Endothelial cell of umbilical vein (primary cell): ENCODE data around the gene KLF8. TPM values are rescaled to one million over a fixed set of nuclear protein-coding genes. Genes with fewer than 3 reads are reported as not detected.

Experiments used
- BruUV-seq: library from RNA; stranded (reverse); fragments of 400-500 nt; replicated peaks from 2 replicates; lab custom pipeline; 2021; lab: Mats Ljungman, UMichigan
- CTCF ChIA-PET: fragments of 300-600, 350-600 bp; sonication (Branson Sonifier 250); formaldehyde crosslinking; loops from one replicate; lab custom pipeline; 2021; ENCODE audit warnings: antibody characterized with exemption, inconsistent platforms; lab: Charles Lee
- POLR2A ChIA-PET: fragments of 300-600, 350-600 bp; sonication (Branson Sonifier 250); formaldehyde crosslinking; loops from one replicate; lab custom pipeline; 2021; ENCODE audit warnings: antibody characterized with exemption, inconsistent platforms; lab: Charles Lee
- DNase-seq: peaks from one replicate; pipeline ENCODE4 v3.0.0-alpha.2; 2011; ENCODE audit warnings: low read depth, low spot score
- FAIRE-seq: peaks from 2 replicates; lab custom pipeline; 2011; peaks lifted over from hg19 to GRCh38; lab: Jason Lieb, UNC
- H2AFZ ChIP-seq: 2 replicates; pipeline ENCODE4 v1.6.0; 2012; ENCODE audit warnings: low read depth, low read length, control low read depth, inconsistent platforms
- H3K27ac ChIP-seq: 2 replicates; pipeline ENCODE4 v1.5.1; 2011; ENCODE audit warnings: low read depth, mild to moderate bottlenecking, control low read depth, low read length, moderate library complexity; ENCODE audit not compliant: insufficient read depth
- H3K27me3 ChIP-seq, 2 experiments: 2 replicates each; pipeline versions ENCODE4 v1.6.0 to v1.6.1; 2011; ENCODE audit warnings: low read length in 2 of 2, mixed read lengths in 1 of 2; ENCODE audit not compliant: control insufficient read depth in 2 of 2, insufficient read depth in 2 of 2
- H3K36me3 ChIP-seq, 2 experiments: 2 replicates in 1 of 2; 3 replicates in 1 of 2; pipeline ENCODE4 v1.5.1; 2011; ENCODE audit warnings: low read length in 2 of 2, mild to moderate bottlenecking in 1 of 2, moderate library complexity in 1 of 2; ENCODE audit not compliant: control insufficient read depth in 2 of 2, insufficient read depth in 2 of 2; ENCODE audit errors: extremely low read depth in 1 of 2
- H3K4me1 ChIP-seq: 3 replicates; pipeline ENCODE4 v1.5.1; 2011; ENCODE audit warnings: mild to moderate bottlenecking, low read length; ENCODE audit not compliant: control insufficient read depth, insufficient read depth; ENCODE audit errors: extremely low read depth
- H3K4me2 ChIP-seq: 2 replicates; pipeline ENCODE4 v1.6.1; 2011; ENCODE audit warnings: low read length, control low read depth, mixed read lengths; ENCODE audit not compliant: insufficient read depth
- H3K4me3 ChIP-seq, 3 experiments: fragments of 200-600 bp in 1 of 3; sonication (generic), shearing (Covaris generic) in 1 of 3; replicated peaks in 1 of 3; 2 replicates each; pipeline ENCODE4 v1.5.1; 2011 to 2016; ENCODE audit warnings: control low read depth in 3 of 3, low read length in 3 of 3, mild to moderate bottlenecking in 2 of 3, inconsistent platforms in 1 of 3, low read depth in 1 of 3, moderate library complexity in 1 of 3; ENCODE audit not compliant: insufficient read depth in 1 of 3
- H3K79me2 ChIP-seq: 2 replicates; pipeline ENCODE4 v1.6.0; 2012; ENCODE audit warnings: low read length, inconsistent platforms; ENCODE audit not compliant: control insufficient read depth, insufficient read depth
- H3K9ac ChIP-seq: replicated peaks from 2 replicates; pipeline ENCODE3; 2011; ENCODE audit warnings: low read length, control low read depth; ENCODE audit not compliant: insufficient read depth; ENCODE audit errors: extremely low read depth
- H3K9me1 ChIP-seq: replicated peaks from 3 replicates; pipeline ENCODE4 v1.6.0; 2011; ENCODE audit warnings: mild to moderate bottlenecking, low read length; ENCODE audit not compliant: control insufficient read depth, insufficient read depth; ENCODE audit errors: extremely low read depth
- H3K9me3 ChIP-seq: replicated peaks from 2 replicates; pipeline ENCODE4 v1.5.1; 2012; ENCODE audit warnings: low read length, inconsistent platforms; ENCODE audit not compliant: control insufficient read depth, insufficient read depth
- H4K20me1 ChIP-seq: replicated peaks from 2 replicates; pipeline ENCODE3; 2011; ENCODE audit warnings: mild to moderate bottlenecking, low read length; ENCODE audit not compliant: control insufficient read depth, insufficient read depth; ENCODE audit errors: extremely low read depth
- CTCF ChIP-seq, 2 donors: IDR thresholded peaks; 1 replicate in 1 of 2; 2 replicates in 1 of 2; pipeline ENCODE4 v1.5.1; 2011; ENCODE audit warnings: low read length in 2 of 2, mild to moderate bottlenecking in 2 of 2, moderate library complexity in 2 of 2, control low read depth in 1 of 2, inconsistent platforms in 1 of 2, low read depth in 1 of 2; ENCODE audit not compliant: insufficient read depth in 1 of 2; ENCODE audit errors: extremely low read depth in 1 of 2
- EZH2 ChIP-seq: IDR thresholded peaks from 2 replicates; pipeline ENCODE4 v1.6.1; 2012; ENCODE audit warnings: borderline replicate concordance, low read depth, mild to moderate bottlenecking, moderate library complexity, low read length, inconsistent platforms; ENCODE audit not compliant: severe bottlenecking
- FOS ChIP-seq: IDR thresholded peaks from 2 replicates; pipeline ENCODE4 v1.6.1; 2011; ENCODE audit warnings: mild to moderate bottlenecking, low read length, moderate library complexity, borderline replicate concordance; ENCODE audit not compliant: insufficient read depth
- GATA2 ChIP-seq: IDR thresholded peaks from 2 replicates; pipeline ENCODE4 v1.7.0; 2011; ENCODE audit warnings: low read depth, mild to moderate bottlenecking, moderate library complexity, mixed read lengths, low read length; ENCODE audit not compliant: insufficient read length, insufficient read depth
- JUN ChIP-seq: IDR thresholded peaks from 2 replicates; pipeline ENCODE4 v1.6.1; 2011; ENCODE audit warnings: borderline replicate concordance, low read depth; ENCODE audit not compliant: insufficient read length, insufficient read depth
- MAX ChIP-seq: IDR thresholded peaks from 2 replicates; pipeline ENCODE4 v1.6.1; 2011; ENCODE audit not compliant: insufficient read depth, insufficient read length
- MYC ChIP-seq: IDR thresholded peaks from one replicate; pipeline ENCODE4 v1.6.1; 2011; ENCODE audit warnings: mild to moderate bottlenecking, low read depth, low read length
- POLR2A ChIP-seq: IDR thresholded peaks from 2 replicates; pipeline ENCODE4 v1.6.1; 2012; ENCODE audit warnings: low read depth, mild to moderate bottlenecking, control low read depth, low read length
- POLR2AphosphoS5 ChIP-seq: IDR thresholded peaks from 2 replicates; pipeline ENCODE4 v1.6.1; 2012; ENCODE audit warnings: low read depth, mild to moderate bottlenecking, control low read depth, low read length, moderate library complexity; ENCODE audit not compliant: insufficient read depth
- dilution Hi-C: fragments of 300-500 bp; cut with MboI; formaldehyde crosslinking; loops from one replicate; pipeline ENCODE4 v1.15.0; 2019; ENCODE audit warnings: low sequenced_read_pairs; ENCODE audit not compliant: extremely low pct_ligation_motif_present
- intact Hi-C: fragments of 100-400 bp; cut with micrococcal nuclease; formaldehyde crosslinking; loops from one replicate; pipeline ENCODE4 v1.10.0; 2022
- polyA plus RNA-seq, 4 experiments: library from polyadenylated mRNA; depleted of rRNA in 3 of 4; stranded (reverse) in 3 of 4; unstranded in 1 of 4; fragments of >200 nt; gene quantifications; 2 replicates each; pipeline versions ENCODE4 v1.2.1 to v1.2.3, GENCODE V29; 2011 to 2012; ENCODE audit warnings: missing spikeins in 1 of 4
- total RNA-seq: library from RNA; stranded (reverse); gene quantifications from 2 replicates; pipeline ENCODE4 v1.2.3, GENCODE V29; 2021

Gene KLF8
- total and polyA plus RNA-seq, 2 donors (not counting 3 experiments of a cell fraction or from before 2014, with no cell fraction given), result 1.0 to 2.0 TPM

- H2AFZ ChIP-seq, result no peak overlapping the region
- no peaks in the 10 kb centered on the region for H4K20me1 ChIP-seq
- ChIA-PET CTCF (no interaction called here), POLR2A (no interaction called here)
- no TSS peak for BruUV-seq
- dilution Hi-C loops, result no loop called here
- no peaks in the 10 kb centered on the region for H3K9me1 ChIP-seq
- H3K9ac ChIP-seq, result no peak overlapping the region
- no peak for DNase-seq
- H3K79me2 ChIP-seq, result no peaks in the 10 kb centered on the region
- no peak overlapping the region for H3K4me3 ChIP-seq
- intact Hi-C loops, result no loop called here
- no peaks in the 10 kb centered on the region for H3K9me3 ChIP-seq
- no peaks in the 10 kb centered on the region for H3K36me3 ChIP-seq
- H3K27ac ChIP-seq, result no peak overlapping the region
- TF ChIP-seq FOS, result no peak
- TF ChIP-seq POLR2A, result no peak
- TF ChIP-seq GATA2, result no peak
- TF ChIP-seq MAX, result no peak
- no peak for TF ChIP-seq MYC
- no peak for TF ChIP-seq EZH2
- TF ChIP-seq CTCF (IDR thresholded peaks at IDR 0.05; ENCODE audit: extremely low read depth in 1 of 2, insufficient read depth in 1 of 2, low read depth in 1 of 2, low read length in 2 of 2), result no peak
- no peak for TF ChIP-seq POLR2AphosphoS5
- TF ChIP-seq JUN, result no peak
- FAIRE-seq, result no peak
- H3K27me3 ChIP-seq, result no peaks in the 10 kb centered on the region
- no peaks in the 10 kb centered on the region for H3K4me1 ChIP-seq
- no peak overlapping the region for H3K4me2 ChIP-seq
Observed at GRCh38 chrX:56216332-56216731, 15.8 kb upstream of the KLF8 start.
